Measurements from ENCODE around the gene F2RL2.
"Not testable (repeated sequence)": the region's sequence is repeated elsewhere in the genome, so short reads cannot be mapped to it uniquely, and the experiment has no call there.

The F2RL2 gene

DNA sequence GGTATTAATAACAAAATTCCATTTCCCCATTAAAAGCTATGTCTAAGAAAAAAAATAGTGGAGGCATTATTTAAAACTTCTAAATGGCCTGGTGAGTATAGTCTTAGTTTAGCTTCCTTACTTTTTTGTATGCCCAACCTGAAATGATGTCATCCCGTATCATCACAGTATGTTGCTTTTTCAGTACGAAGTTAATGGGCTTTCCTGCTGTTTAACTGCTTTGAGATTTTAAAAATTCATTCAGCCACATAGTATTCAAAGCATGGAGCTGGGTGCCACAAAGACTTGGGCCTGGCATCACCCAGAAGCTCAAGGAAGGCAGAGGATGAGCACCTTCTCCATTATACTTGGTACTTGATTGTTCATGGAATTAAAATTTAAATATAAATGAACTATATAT is 7.4 kb downstream of the F2RL2 start:
- no peak for DNase-seq (ENCODE audit: low spot score)
- TF ChIP-seq, protein P1, sequence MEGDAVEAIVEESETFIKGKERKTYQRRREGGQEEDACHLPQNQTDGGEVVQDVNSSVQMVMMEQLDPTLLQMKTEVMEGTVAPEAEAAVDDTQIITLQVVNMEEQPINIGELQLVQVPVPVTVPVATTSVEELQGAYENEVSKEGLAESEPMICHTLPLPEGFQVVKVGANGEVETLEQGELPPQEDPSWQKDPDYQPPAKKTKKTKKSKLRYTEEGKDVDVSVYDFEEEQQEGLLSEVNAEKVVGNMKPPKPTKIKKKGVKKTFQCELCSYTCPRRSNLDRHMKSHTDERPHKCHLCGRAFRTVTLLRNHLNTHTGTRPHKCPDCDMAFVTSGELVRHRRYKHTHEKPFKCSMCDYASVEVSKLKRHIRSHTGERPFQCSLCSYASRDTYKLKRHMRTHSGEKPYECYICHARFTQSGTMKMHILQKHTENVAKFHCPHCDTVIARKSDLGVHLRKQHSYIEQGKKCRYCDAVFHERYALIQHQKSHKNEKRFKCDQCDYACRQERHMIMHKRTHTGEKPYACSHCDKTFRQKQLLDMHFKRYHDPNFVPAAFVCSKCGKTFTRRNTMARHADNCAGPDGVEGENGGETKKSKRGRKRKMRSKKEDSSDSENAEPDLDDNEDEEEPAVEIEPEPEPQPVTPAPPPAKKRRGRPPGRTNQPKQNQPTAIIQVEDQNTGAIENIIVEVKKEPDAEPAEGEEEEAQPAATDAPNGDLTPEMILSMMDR (IDR thresholded peaks at IDR 0.05), result no peak
- H3K4me3 ChIP-seq, result no peak overlapping the region
- H3K27ac ChIP-seq, result no peak overlapping the region

DNA sequence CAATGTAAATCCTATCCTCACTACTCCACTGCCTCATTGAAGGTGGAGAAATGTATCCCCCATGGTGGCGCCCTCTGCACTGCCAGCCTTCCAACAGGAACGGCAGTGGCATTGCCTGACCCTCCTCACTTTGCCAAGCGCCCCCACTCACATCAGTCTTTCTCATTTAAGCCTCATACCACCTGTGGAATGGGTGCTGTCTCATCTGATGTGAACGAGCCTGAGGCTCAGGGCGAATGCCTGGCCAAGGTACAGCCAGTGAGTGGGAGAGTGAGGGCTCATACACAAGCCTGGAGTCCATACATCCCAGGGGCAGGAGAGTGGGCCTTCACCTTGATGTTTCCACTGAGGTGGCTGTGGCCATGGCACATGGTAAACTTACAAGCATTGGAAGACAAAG is 10.3 kb downstream of the F2RL2 start:
- DNase-seq (ENCODE audit: low spot score), result no peak
- TF ChIP-seq, protein P1 (IDR thresholded peaks at IDR 0.05), result no peak
- Histone ChIP-seq H3K27ac (no peak overlapping the region), H3K4me3 (no peak overlapping the region)

DNA sequence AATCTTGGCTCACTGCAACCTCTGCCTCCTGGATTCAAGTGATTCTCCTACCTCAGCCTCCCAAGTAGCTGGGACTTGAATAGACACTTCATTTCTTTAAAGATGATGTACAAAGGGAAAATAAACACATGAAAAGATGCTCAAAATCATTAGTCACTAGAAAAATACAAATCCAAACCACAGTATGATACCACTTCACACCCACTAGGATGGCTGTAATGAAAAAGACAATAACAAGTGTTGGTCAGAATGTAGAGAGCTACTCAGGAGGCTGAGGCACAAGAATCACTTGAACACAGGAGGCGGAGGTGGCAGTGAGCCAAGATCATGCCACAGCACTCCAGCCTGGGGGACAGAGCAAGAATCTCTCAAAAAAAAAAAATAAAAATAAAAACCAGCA is 13.0 kb downstream of the F2RL2 start:
- no peak for DNase-seq (ENCODE audit: low spot score)
- no peak overlapping the region for H3K4me3 ChIP-seq
- no peak overlapping the region for H3K27ac ChIP-seq
- TF ChIP-seq, protein P1 (IDR thresholded peaks at IDR 0.05), result no peak

DNA sequence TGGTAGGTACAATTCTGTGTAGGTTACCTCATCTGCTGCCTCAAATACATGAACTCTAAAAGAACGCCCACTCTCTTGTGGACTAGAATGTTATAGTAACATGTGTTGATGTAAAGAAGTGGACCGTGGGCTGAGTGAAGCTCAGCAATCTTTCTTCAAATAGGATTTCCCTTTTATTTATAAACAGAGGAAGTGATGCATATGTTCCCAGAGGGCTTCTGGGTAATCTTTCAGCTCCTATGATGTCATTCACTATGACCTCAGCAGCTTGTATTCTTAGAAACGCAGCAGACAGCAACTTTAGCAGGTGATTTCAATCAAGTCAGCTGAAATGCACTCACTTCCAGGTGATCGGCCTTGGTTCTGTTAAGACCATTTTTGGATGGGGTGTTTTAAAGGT is 14.4 kb downstream of the F2RL2 start:
- no peak for DNase-seq (ENCODE audit: low spot score)
- TF ChIP-seq, protein P1 (IDR thresholded peaks at IDR 0.05), result no peak
- H3K4me3 ChIP-seq, result no peak overlapping the region
- no peak overlapping the region for H3K27ac ChIP-seq

DNA sequence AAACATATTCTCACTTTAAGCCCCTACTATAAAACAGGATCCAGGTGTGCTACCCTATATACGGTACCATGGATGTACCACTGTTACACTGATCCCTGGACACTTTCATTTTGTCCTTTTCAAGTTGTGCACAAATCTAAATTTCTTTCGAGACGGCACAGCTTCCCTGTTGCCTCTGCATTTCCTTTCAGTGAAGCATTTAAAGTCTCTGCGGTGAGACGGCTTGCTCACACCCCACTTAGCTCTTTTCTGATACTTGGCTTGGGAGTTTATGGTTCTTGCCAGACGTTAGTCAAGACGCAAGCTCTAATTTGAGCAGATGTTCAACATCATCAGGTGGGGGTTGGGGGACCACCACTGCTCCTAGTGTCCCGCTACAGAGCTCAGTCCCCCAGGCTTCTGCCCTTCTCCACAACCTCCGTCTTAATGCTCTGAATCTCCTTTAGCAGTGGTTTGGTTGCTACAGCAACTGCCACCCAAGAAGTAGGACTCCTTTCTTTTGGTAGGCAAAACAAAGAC is 15.8 kb downstream of the F2RL2 start:
- Histone ChIP-seq H3K27ac (no peak overlapping the region), H3K4me3 (peak overlapping the region; percentile 26)
- no peak for DNase-seq (ENCODE audit: low spot score)
- TF ChIP-seq, protein P1 (IDR thresholded peaks at IDR 0.05), result no peak

DNA sequence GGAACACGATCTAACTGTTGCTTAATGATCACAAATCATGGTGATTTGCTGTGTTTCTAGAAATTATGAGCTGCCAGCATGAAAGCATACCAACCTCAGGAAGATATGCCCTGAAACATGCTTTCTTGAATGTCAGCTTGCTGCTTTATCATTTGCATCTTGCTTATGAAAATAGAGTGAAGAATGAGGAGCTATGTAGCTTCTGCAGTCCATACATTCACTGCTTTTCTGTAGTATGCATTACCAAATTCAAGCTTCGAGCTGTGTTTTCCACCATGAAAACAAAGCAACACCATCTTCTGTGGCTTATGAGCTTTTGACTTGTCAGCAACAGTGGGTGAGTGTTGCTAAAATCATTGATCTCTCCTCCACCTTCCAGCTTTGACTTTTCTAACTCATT is 16.5 kb downstream of the F2RL2 start:
- TF ChIP-seq, protein P1 (IDR thresholded peaks at IDR 0.05), result no peak
- DNase-seq (ENCODE audit: low spot score), result no peak
- H3K27ac ChIP-seq, result no peak overlapping the region
- H3K4me3 ChIP-seq, result no peak overlapping the region

DNA sequence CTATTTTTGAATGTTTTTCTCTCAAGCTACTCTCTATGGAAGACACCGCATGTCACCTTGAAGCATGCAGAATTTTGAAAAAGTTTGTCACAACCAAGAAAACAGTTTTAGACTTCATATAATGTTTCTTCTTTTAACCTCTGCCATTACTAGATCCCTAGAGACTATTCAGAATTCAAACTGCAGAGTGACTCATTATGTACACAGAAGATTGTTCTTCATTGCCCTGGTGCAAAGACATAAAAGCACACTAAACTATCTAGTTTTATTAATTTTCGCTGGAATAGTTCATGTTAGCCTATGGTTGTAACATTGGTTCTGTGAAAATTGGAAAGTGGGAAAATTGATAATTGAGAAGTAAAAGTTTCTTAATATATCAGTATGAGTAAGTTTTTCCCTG is 18.4 kb downstream of the F2RL2 start:
- TF ChIP-seq, protein P1 (IDR thresholded peaks at IDR 0.05), result no peak

DNA sequence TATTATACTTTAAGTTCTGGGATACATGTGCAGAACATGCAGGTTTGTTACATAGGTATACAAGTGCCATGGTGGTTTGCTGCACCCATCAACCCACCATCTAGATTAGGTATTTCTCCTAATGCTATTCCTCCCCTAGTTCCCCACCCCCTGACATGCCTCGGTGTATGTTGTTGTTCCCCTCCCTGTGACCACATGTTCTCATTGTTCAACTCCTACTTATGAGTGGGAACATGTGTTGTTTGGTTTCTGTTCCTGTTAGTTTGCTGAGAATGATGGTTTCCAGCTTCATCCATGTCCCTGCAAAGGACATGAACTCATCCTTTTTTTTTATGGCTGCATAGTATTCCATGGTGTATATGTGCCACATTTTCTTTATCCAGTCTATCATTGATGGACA is 19.2 kb downstream of the F2RL2 start:
- H3K4me3 ChIP-seq; H3K27ac ChIP-seq; DNase-seq (ENCODE audit: low spot score): not testable (repeated sequence)

More for the DNA sequence above, 18.4 kb downstream of the F2RL2 start:
- H3K4me3 ChIP-seq, result no peak overlapping the region
- no peak overlapping the region for H3K27ac ChIP-seq
- DNase-seq (ENCODE audit: low spot score), result no peak

Data from coronary artery (tissue), 2 donors.